Measurements from ENCODE around the gene TEAD1.
A peak's percentile ranks its signal among the peaks of the same experiment; 100 is the strongest.

Gene TEAD1

GRCh38 chr11:12817681-12818332 lies 143.6 kb downstream of the TEAD1 start:
- DNase-seq: no peak

GRCh38 chr11:12818333-12819015 lies 144.3 kb downstream of the TEAD1 start:
- DNase-seq: no peak

- DNase-seq: no peak
Measured at GRCh38 chr11:12822392-12823022, 148.3 kb downstream of the TEAD1 start.

GRCh38 chr11:12824281-12825041 lies 150.2 kb downstream of the TEAD1 start:
- no peak for DNase-seq

- no peak for DNase-seq
Measured at GRCh38 chr11:12826441-12826840, 152.2 kb downstream of the TEAD1 start.

- no peak for DNase-seq
Measured at GRCh38 chr11:12827369-12827768, 153.1 kb downstream of the TEAD1 start.

DNA sequence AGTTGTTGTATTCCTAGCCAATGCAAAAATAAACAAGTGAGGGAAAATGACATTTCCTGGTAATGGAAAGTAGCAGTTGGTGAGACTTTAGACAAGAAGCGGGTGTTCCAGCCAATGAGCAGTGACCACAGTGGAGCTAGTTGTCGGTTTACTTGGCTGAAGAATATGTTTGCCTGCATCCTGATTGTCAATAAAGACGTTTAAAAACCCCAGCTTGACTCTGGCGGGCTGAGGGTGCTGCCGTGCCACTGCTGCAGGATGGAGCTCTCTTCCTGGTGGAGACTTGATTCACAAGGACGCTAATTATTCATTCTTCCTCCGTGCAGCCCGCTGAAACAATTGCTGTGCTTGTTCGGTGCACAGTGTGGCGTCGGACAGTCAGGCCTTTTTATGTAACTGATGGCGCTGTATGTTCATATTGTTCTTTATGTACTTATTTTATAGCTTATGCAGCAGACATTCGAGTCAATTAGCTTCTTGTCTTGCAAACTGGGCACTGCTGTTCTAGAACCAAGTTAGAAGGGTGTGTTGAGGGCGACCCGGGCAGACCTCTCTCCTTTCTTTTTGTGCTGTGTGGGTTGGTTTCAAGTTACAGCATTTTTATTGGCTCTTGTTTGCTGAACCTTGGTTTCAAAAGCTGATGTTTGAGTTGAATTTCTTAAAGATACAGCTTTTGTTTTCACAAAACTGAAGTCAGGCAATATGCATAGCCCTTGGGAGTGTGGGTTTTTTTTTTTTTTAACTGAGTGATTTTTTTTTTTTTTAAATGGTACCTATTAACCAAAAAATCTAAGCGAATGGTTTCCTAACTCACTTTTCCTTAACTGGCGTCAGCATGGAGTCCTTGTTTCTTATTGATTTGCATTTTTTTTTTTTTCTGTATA lies 153.9 kb downstream of the TEAD1 start:
- DNase-seq: no peak

DNA sequence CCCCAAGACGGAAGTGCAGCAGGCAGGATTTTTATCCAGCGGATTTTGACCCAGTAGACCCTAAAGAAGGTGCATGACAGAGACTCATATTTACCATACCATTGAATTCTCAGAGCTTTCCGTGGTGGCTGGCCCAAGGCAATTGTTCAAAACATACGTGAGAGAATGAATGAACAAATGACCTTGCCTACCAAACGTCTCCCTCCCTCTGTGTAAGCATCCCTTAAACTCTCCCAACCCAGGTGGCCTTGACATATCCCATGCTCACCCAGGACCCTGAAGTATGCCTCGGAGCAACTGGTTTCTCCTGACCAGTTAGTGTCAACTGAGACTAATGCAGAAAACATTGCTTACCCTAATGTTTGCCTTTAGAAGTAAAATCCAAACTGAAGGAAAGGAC lies 154.9 kb downstream of the TEAD1 start:
- no peak for DNase-seq

DNA sequence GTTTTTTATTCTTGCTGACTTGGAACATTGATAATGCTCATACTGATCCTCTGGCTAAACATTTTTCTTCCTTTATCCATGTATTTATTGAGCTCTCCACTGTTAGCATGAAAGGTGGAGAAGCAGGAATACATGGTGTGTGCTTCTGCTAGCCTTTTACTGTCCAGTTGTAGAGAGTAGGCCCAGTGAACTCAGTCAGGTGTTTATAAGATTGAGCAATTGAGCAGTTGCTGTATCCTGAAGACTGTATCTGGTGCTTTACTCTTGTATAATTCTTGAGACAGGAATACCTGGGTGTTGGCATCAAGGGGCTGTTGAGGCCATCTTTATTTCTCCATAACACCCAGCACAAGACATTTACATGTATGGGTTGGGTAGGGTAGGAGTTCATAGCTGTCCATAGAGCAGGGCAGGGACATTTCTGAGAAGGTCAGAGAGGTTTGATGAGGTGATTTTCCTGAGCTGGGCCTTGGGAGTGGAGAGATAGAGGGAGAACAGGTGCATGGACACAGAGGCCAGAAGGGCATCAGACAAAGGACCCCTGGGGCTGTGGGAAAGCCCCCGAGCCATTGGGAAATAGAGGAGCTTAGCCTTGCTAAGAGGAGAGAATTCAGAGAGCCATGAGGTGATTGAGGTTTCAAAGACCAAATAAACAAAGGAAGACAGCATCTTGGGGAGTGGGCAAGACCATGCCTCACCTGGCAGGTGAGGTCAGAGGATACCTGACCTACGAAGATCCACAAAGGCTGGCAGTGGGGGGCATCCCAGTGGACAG lies 155.5 kb downstream of the TEAD1 start:
- DNase-seq: no peak

DNA sequence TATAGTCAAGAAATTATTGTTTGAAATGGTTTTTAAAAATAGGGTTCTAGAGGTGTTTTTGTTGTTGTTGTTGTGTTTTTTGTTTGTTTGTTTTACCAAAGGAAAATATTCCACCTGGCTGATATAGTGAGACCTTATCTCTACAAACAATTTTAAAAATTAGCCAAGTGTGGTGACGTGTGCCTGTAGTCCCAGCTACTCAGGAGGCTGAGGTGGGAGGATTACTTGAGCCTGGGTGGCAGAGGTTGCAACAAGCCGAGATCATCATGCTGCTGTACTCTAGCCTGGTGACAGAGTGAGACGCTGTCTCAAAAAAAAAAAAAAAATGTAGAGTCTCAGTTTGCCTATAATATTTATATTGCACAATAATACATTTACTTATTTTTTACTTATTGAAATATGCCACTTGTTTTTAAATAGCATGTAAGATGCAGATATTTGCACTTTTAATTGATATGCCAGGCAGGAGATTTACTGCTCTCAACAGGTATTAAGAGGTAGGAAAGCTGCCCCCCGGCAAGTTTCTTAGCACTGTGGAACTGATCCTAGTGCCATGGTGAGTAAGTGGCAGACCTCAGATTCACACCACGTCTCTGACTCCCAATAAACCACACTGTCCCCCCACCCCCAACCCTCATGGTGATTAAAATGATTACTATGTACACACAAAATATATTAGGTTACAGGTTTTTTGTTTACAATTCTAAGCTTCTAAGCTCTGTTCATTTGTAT lies 157.4 kb downstream of the TEAD1 start:
- no peak for DNase-seq

DNA sequence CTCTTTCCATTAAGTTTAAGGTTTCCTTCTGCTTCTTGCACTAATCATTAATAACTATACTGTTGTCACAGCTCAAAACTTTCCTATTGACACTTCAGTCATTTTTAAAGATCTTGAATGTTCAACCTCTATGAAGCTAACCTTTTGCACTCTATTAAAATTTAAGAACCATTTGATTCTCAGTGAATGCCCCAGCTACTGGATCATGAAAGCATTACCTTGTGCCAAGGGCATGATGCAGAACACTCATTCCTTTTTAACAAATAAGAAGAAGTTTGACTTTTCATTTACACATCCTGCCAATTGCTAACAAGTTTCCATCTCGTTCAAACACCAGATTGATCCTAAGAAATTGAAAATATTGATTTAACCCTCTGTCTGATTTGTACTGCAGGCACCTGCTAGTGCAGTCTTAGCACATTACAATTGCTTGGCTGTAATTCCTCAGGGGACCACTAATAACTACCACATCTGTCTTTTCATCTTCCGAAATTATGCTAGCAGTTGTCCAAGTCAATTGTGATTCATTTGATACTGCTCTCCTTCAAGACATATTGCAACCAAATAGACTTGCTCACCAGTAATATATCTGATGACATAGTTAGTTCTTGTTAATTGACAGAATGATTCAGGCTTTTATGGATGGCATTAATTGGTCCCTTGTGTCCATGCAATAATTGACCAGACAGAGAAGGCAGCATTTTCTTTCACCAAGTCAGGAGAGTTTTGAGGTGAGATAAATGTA lies 158.4 kb downstream of the TEAD1 start:
- no peak for DNase-seq

DNA sequence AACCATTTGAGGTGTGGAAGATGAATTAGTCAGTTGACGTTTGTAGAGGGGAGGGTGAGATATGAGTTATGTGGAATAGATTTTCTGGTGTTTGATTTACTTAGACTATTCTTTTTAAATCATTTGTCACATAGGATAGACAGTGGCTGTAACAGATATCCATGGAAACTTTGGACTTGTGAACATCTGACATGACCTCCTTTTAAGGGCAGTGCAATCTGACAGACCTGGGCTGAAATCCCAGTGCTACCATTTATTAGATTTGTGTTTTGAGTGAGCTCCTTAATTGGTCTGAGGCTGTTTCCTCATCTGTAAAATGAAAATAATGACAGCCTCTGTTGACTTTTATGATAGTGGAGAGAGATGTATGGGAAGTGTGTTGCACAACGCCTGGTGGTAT lies 159.9 kb downstream of the TEAD1 start:
- DNase-seq: no peak

DNA sequence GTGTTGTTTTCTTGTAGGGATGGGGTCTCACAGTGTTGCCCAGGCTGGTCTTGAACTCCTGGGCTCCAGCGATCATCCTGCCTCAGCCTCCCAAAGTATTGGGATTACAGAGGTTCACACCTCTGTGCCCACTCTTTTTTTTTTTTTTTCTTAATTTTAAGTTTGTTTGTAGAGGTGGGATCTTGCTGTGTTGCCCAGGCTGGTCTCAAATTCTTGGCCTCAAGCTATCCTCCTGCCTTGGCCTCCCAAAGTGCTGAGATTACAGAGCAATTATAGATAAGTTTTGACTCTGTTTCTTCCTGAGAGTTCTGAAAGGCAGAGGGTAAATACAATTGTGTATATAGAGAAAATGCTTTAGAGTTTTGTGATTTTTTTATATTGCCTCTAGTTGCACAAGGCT lies 160.4 kb downstream of the TEAD1 start:
- DNase-seq: no peak

DNA sequence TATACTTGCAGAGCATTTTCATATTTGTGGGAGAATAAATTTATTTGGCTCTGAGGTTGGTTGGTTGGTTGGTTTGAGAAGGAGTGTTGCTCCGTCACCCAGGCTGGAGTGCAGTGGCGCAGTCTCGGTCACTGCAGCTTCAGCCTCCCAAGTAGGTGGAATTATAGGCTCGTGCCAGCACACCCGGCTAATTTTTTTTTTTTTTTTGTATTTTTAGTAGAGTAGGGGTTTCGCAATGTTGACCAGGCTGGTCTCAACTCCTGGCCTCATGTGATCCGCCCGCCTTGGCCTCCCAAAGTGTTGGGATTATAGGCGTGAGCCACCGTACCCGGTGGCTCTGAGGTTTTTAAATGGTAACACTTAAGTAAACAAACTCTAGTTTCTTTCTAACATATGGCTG lies 161.1 kb downstream of the TEAD1 start:
- DNase-seq: no peak

DNA sequence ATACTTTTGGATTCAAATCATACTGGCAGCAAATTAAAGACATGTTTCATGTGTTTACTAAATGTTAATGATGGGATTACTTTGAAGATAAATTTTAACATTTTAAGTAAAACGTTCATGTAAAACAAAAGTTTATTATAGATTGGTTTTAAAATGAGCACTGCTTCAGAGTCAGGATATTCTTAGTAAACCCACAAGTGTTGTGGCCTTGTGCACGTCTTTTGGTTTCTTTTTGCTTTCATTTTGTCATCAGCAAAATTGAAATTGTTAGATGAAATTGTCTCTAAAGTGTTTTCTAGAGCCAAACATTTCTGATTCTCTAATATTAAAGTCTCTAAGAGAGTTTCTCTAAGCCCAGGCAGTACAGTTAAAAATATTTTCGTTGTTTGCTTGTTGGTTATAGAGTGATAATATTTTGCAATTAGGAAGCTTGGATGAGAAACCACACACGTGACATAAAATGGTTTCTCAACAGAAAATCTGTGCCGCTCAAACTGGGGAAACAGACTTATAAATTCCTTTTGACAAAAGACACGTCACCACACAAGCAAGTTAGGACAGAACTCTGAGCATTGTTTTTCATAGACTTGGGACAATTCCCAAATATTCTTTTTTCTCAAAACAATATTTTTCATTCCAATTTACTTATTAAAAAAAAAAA lies 164.4 kb downstream of the TEAD1 start:
- DNase-seq: no peak

- DNase-seq: no peak
Measured at GRCh38 chr11:12840871-12841660, 166.8 kb downstream of the TEAD1 start.

DNA sequence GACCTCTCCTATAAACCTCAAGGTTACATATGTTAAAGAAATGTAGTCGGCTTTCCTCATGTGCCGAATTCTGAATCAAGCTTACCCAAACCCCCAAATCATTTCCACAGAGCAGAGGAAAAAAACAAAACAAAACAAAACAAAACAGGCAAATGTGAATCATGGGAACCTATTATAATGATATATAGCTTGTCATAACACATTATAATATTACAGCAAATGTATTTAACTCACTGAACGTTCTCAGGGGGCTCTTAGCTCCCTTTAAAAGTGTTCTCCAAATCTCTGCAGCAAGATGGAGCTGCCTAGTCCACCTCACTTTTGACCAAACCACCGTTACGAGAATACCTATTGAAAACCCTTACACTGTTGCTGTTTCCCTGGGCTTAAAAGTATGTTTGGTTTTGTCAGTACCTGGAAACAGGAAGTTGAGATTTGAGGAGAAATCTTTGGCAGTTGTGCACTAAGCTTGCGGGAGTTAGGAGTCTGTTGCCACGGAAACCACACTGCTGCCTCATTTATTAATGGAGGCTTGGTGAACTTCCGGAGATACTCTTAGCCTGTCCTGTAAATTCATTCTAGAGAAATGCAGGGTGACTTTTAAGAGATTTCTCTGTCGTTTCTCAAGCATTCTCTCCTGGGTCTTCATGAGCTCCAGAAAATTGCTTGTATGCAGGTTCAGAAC lies 167.9 kb downstream of the TEAD1 start:
- DNase-seq: peak in 1 of 2 experiments; percentile 1

GRCh38 chr11:12842933-12843636 lies 168.9 kb downstream of the TEAD1 start:
- no peak for DNase-seq

Measured in Kasumi-1 (cell line).